K562 (cell line): ENCODE data around the gene IFNGR2. TPM values are rescaled to one million over a fixed set of nuclear protein-coding genes. Genes with fewer than 3 reads are reported as not detected.

Source experiments
- ATF7 ChIP-seq: fragments of 450-650 bp; IDR thresholded peaks from 2 replicates; pipeline ENCODE4 v1.7.1; 2014; ENCODE audit warnings: mild to moderate bottlenecking, moderate library complexity
- CBFA2T2 ChIP-seq: fragments of 450-650 bp; conservative IDR thresholded peaks from 2 replicates; pipeline ENCODE4 v1.6.1; 2017; ENCODE audit warnings: mild to moderate bottlenecking
- FOXP4 ChIP-seq: sonication (generic); formaldehyde crosslinking; IDR thresholded peaks from 2 replicates; pipeline ENCODE4 v1.8.0; 2022; ENCODE audit warnings: mild to moderate bottlenecking, missing genetic modification reagents, borderline replicate concordance
- KLF1 ChIP-seq: fragments of 450-650 bp; IDR thresholded peaks from 2 replicates; pipeline ENCODE4 v1.6.1; 2016; ENCODE audit warnings: missing genetic modification characterization, missing compliant biosample characterization
- KLF16 ChIP-seq: IDR thresholded peaks from 2 replicates; pipeline ENCODE4 v1.6.1; 2016; ENCODE audit warnings: antibody characterized with exemption
- MAFF ChIP-seq: IDR thresholded peaks from 2 replicates; pipeline ENCODE4 v1.6.1; 2012; ENCODE audit warnings: low read length, improper control_type of control experiment
- MYC ChIP-seq, 2 experiments: fragments of 250-450 bp in 1 of 2; sonication (Bioruptor Pico) in 1 of 2; IDR thresholded peaks; 2 replicates each; pipeline versions ENCODE4 v1.5.1 to v1.6.1; 2012 to 2021; ENCODE audit warnings: low read depth in 2 of 2, borderline replicate concordance in 1 of 2, improper control_type of control experiment in 1 of 2, low read length in 1 of 2, mild to moderate bottlenecking in 1 of 2, moderate library complexity in 1 of 2
- SLC30A9 ChIP-seq: fragments of 250-450 bp; sonication (Bioruptor Pico); IDR thresholded peaks from 2 replicates; pipeline ENCODE4 v1.8.0; 2022; ENCODE audit warnings: mild to moderate bottlenecking, moderate library complexity
- SMARCA5 ChIP-seq: fragments of 450-650 bp; IDR thresholded peaks from 2 replicates; pipeline ENCODE4 v1.6.1; 2016
- SRF ChIP-seq, 2 experiments: fragments of 250-450, 450-650 bp in 1 of 2; sonication (Bioruptor Pico) in 1 of 2; sonication (generic) in 1 of 2; formaldehyde crosslinking; IDR thresholded peaks; 2 replicates each; pipeline versions ENCODE4 v1.5.0 to v1.5.1; 2020 to 2022; ENCODE audit warnings: mild to moderate bottlenecking in 1 of 2, missing genetic modification reagents in 1 of 2
- SUPT5H ChIP-seq: fragments of 450-650 bp; IDR thresholded peaks from 2 replicates; pipeline ENCODE4 v1.6.1; 2016
- USF1 ChIP-seq: sonication (generic); formaldehyde crosslinking; IDR thresholded peaks from 2 replicates; pipeline ENCODE4 v1.9.0; 2022; ENCODE audit warnings: mild to moderate bottlenecking, missing genetic modification reagents
- YBX1 ChIP-seq: fragments of 450-650 bp; IDR thresholded peaks from 2 replicates; pipeline ENCODE4 v1.7.1; 2016; ENCODE audit warnings: mild to moderate bottlenecking
- ZFP30 ChIP-seq: fragments of 250-450 bp; sonication (Bioruptor Pico); IDR thresholded peaks from 2 replicates; pipeline ENCODE4 v1.8.0; 2022; ENCODE audit warnings: moderate library complexity, mild to moderate bottlenecking, inconsistent platforms, borderline replicate concordance
- ZNF551 ChIP-seq: fragments of 250-450 bp; sonication (Bioruptor Pico); IDR thresholded peaks from 2 replicates; pipeline ENCODE4 v1.5.0; 2021; ENCODE audit warnings: mild to moderate bottlenecking, moderate library complexity
- ZNF766 ChIP-seq: fragments of 200-800 bp; sonication (Bioruptor generic); conservative IDR thresholded peaks from 2 replicates; pipeline ENCODE4 v1.6.1; 2016; ENCODE audit warnings: missing genetic modification characterization, missing compliant biosample characterization
- polyA plus RNA-seq, 8 experiments: library from polyadenylated mRNA; depleted of rRNA in 4 of 8; stranded (reverse) in 5 of 8; unstranded in 3 of 8; fragments of >200 nt; fragmentation: Nextera tagmentation in 2 of 8; fragmentation: Illumina TruSeq in 1 of 8; extraction: Ambion mirVana in 2 of 8; extraction: Trizol in 1 of 8; gene quantifications; 2 replicates each; pipeline versions ENCODE4 v1.2.1 to v1.2.3, GENCODE V29; 2011 to 2014; ENCODE audit warnings: inconsistent platforms in 1 of 8, missing spikeins in 1 of 8
- total RNA-seq, 7 experiments: library from RNA; depleted of rRNA in 6 of 7; stranded (reverse); fragments of >200 nt in 6 of 7; fragmentation: Illumina TruSeq in 2 of 7; extraction: Trizol in 2 of 7; gene quantifications; 2 replicates each; pipeline versions ENCODE4 v1.2.1 to v1.2.3, GENCODE V29; 2011 to 2021; ENCODE audit warnings: low replicate concordance in 1 of 7
- TF ChIP-seq, protein P1 (sequence below): fragments of 450-650 bp; formaldehyde crosslinking; IDR thresholded peaks from 2 replicates; pipeline ENCODE4 v1.4.0; 2020; ENCODE audit warnings: mild to moderate bottlenecking, moderate library complexity
- TF ChIP-seq, protein P2 (sequence below): fragments of 450-650 bp; IDR thresholded peaks from 2 replicates; pipeline ENCODE4 v1.6.1; 2016; ENCODE audit warnings: borderline replicate concordance
- TF ChIP-seq, protein P3 (sequence below): sonication (generic); formaldehyde crosslinking; IDR thresholded peaks from 2 replicates; pipeline ENCODE4 v1.8.0; 2022; ENCODE audit warnings: mild to moderate bottlenecking, missing genetic modification reagents
- TF ChIP-seq, protein P4 (sequence below), 2 experiments: fragments of 450-650 bp; IDR thresholded peaks; 2 replicates each; pipeline ENCODE4 v1.6.1; 2016

IFNGR2 gene
- total and polyA plus RNA-seq, 9 of the 15 experiments (the other 6 are each of a cell fraction or from before 2014, with no cell fraction given), result 6.7 to 58.0 (median 28.5) TPM

DNA sequence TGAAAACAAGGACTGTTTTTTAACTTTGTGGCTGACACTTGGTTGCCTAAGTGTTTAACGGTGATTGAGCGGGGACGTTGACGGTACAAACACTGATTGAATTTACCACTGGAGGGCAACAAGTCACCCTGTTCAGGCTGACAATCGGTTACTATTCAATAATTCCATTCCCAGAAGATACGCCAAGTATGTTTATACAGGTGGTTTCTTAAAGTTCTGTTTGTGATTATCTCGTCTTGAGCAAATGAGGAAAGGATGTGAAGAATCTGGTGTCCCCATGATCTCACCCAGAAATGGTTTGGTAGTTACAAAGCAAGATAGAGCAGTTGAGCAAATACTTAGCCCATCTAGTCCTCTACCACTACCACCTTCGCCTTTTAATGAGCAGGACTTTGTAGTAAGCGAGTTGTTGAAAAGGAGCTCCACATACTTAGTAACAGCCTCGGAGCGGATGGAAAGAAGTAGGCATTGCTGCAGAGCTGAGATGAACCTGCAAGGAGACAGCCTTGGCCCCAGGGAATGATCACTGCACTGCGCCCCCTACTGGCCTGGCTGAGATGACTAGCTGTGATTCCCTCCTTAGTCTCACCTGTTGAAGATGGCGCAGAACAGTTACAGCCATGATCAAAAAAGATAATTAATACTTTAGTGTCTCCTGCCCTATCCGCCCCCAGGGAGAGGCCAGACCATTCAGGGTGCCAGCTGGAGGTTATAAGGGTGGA, 42.2 kb upstream of the IFNGR2 start (continued):
- peak; percentile 40; the same call in 1 of the 2 replicates for TF ChIP-seq ATF7
- no peak; the same call in 1 of the 2 replicates for TF ChIP-seq MAFF
- no peak for TF ChIP-seq ZNF551
- no peak; the same call in 1 of the 2 replicates for TF ChIP-seq MYC (IDR thresholded peaks at IDR 0.05; ENCODE audit: low read depth, low read length)
- no peak for TF ChIP-seq MYC (CRISPR knock-in tag; IDR thresholded peaks at IDR 0.05; ENCODE audit: borderline replicate concordance, low read depth)
- TF ChIP-seq KLF1 (tag), result no peak
- TF ChIP-seq, protein P1, sequence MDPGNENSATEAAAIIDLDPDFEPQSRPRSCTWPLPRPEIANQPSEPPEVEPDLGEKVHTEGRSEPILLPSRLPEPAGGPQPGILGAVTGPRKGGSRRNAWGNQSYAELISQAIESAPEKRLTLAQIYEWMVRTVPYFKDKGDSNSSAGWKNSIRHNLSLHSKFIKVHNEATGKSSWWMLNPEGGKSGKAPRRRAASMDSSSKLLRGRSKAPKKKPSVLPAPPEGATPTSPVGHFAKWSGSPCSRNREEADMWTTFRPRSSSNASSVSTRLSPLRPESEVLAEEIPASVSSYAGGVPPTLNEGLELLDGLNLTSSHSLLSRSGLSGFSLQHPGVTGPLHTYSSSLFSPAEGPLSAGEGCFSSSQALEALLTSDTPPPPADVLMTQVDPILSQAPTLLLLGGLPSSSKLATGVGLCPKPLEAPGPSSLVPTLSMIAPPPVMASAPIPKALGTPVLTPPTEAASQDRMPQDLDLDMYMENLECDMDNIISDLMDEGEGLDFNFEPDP (CRISPR knock-in tag), result no peak
- no peak for TF ChIP-seq YBX1
- TF ChIP-seq ZFP30 (CRISPR knock-in tag), result no peak
- TF ChIP-seq KLF16, result peak; percentile 67
- no peak for TF ChIP-seq CBFA2T2
- TF ChIP-seq, protein P2, sequence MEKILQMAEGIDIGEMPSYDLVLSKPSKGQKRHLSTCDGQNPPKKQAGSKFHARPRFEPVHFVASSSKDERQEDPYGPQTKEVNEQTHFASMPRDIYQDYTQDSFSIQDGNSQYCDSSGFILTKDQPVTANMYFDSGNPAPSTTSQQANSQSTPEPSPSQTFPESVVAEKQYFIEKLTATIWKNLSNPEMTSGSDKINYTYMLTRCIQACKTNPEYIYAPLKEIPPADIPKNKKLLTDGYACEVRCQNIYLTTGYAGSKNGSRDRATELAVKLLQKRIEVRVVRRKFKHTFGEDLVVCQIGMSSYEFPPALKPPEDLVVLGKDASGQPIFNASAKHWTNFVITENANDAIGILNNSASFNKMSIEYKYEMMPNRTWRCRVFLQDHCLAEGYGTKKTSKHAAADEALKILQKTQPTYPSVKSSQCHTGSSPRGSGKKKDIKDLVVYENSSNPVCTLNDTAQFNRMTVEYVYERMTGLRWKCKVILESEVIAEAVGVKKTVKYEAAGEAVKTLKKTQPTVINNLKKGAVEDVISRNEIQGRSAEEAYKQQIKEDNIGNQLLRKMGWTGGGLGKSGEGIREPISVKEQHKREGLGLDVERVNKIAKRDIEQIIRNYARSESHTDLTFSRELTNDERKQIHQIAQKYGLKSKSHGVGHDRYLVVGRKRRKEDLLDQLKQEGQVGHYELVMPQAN, result no peak
- no peak for TF ChIP-seq ZNF766 (CRISPR knock-in tag)
- no peak for TF ChIP-seq USF1 (CRISPR knock-in tag)
- TF ChIP-seq FOXP4 (CRISPR knock-in tag), result no peak
- no peak for TF ChIP-seq SLC30A9 (CRISPR knock-in tag)
- TF ChIP-seq, protein P3, sequence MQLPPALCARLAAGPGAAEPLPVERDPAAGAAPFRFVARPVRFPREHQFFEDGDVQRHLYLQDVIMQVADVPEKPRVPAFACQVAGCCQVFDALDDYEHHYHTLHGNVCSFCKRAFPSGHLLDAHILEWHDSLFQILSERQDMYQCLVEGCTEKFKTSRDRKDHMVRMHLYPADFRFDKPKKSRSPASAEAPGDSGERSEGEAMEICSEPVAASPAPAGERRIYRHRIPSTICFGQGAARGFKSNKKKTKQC (CRISPR knock-in tag), result no peak
- no peak for TF ChIP-seq SMARCA5
- TF ChIP-seq, protein P4, sequence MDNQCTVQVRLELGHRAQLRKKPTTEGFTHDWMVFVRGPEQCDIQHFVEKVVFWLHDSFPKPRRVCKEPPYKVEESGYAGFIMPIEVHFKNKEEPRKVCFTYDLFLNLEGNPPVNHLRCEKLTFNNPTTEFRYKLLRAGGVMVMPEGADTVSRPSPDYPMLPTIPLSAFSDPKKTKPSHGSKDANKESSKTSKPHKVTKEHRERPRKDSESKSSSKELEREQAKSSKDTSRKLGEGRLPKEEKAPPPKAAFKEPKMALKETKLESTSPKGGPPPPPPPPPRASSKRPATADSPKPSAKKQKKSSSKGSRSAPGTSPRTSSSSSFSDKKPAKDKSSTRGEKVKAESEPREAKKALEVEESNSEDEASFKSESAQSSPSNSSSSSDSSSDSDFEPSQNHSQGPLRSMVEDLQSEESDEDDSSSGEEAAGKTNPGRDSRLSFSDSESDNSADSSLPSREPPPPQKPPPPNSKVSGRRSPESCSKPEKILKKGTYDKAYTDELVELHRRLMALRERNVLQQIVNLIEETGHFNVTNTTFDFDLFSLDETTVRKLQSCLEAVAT (IDR thresholded peaks at IDR 0.05), result no peak
- TF ChIP-seq SRF (CRISPR knock-in tag; IDR thresholded peaks at IDR 0.05), result no peak
- no peak for TF ChIP-seq SUPT5H
